Endothelial cell of umbilical vein (primary cell): ENCODE measurements around the gene DNTT. TPM values are rescaled to one million over a fixed set of nuclear protein-coding genes. Genes with fewer than 3 reads are reported as not detected.

ENCODE experiments used
- BruUV-seq: library from RNA; stranded (reverse); fragments of 400-500 nt; replicated peaks from 2 replicates; lab custom pipeline; 2021; lab: Mats Ljungman, UMichigan
- CTCF ChIA-PET: fragments of 300-600, 350-600 bp; sonication (Branson Sonifier 250); formaldehyde crosslinking; loops from one replicate; lab custom pipeline; 2021; ENCODE audit warnings: antibody characterized with exemption, inconsistent platforms; lab: Charles Lee
- POLR2A ChIA-PET: fragments of 300-600, 350-600 bp; sonication (Branson Sonifier 250); formaldehyde crosslinking; loops from one replicate; lab custom pipeline; 2021; ENCODE audit warnings: antibody characterized with exemption, inconsistent platforms; lab: Charles Lee
- DNase-seq: peaks from one replicate; pipeline ENCODE4 v3.0.0-alpha.2; 2011; ENCODE audit warnings: low read depth, low spot score
- FAIRE-seq: peaks from 2 replicates; lab custom pipeline; 2011; peaks lifted over from hg19 to GRCh38; lab: Jason Lieb, UNC
- H2AFZ ChIP-seq: 2 replicates; pipeline ENCODE4 v1.6.0; 2012; ENCODE audit warnings: low read depth, low read length, control low read depth, inconsistent platforms
- H3K27ac ChIP-seq: 2 replicates; pipeline ENCODE4 v1.5.1; 2011; ENCODE audit warnings: low read depth, mild to moderate bottlenecking, control low read depth, low read length, moderate library complexity; ENCODE audit not compliant: insufficient read depth
- H3K27me3 ChIP-seq, 2 experiments: 2 replicates each; pipeline versions ENCODE4 v1.6.0 to v1.6.1; 2011; ENCODE audit warnings: low read length in 2 of 2, mixed read lengths in 1 of 2; ENCODE audit not compliant: control insufficient read depth in 2 of 2, insufficient read depth in 2 of 2
- H3K36me3 ChIP-seq, 2 experiments: 2 replicates in 1 of 2; 3 replicates in 1 of 2; pipeline ENCODE4 v1.5.1; 2011; ENCODE audit warnings: low read length in 2 of 2, mild to moderate bottlenecking in 1 of 2, moderate library complexity in 1 of 2; ENCODE audit not compliant: control insufficient read depth in 2 of 2, insufficient read depth in 2 of 2; ENCODE audit errors: extremely low read depth in 1 of 2
- H3K4me1 ChIP-seq: 3 replicates; pipeline ENCODE4 v1.5.1; 2011; ENCODE audit warnings: mild to moderate bottlenecking, low read length; ENCODE audit not compliant: control insufficient read depth, insufficient read depth; ENCODE audit errors: extremely low read depth
- H3K4me2 ChIP-seq: 2 replicates; pipeline ENCODE4 v1.6.1; 2011; ENCODE audit warnings: low read length, control low read depth, mixed read lengths; ENCODE audit not compliant: insufficient read depth
- H3K4me3 ChIP-seq, 3 experiments: fragments of 200-600 bp in 1 of 3; sonication (generic), shearing (Covaris generic) in 1 of 3; replicated peaks in 1 of 3; 2 replicates each; pipeline ENCODE4 v1.5.1; 2011 to 2016; ENCODE audit warnings: control low read depth in 3 of 3, low read length in 3 of 3, mild to moderate bottlenecking in 2 of 3, inconsistent platforms in 1 of 3, low read depth in 1 of 3, moderate library complexity in 1 of 3; ENCODE audit not compliant: insufficient read depth in 1 of 3
- H3K79me2 ChIP-seq: 2 replicates; pipeline ENCODE4 v1.6.0; 2012; ENCODE audit warnings: low read length, inconsistent platforms; ENCODE audit not compliant: control insufficient read depth, insufficient read depth
- H3K9ac ChIP-seq: replicated peaks from 2 replicates; pipeline ENCODE3; 2011; ENCODE audit warnings: low read length, control low read depth; ENCODE audit not compliant: insufficient read depth; ENCODE audit errors: extremely low read depth
- H3K9me1 ChIP-seq: replicated peaks from 3 replicates; pipeline ENCODE4 v1.6.0; 2011; ENCODE audit warnings: mild to moderate bottlenecking, low read length; ENCODE audit not compliant: control insufficient read depth, insufficient read depth; ENCODE audit errors: extremely low read depth
- H3K9me3 ChIP-seq: replicated peaks from 2 replicates; pipeline ENCODE4 v1.5.1; 2012; ENCODE audit warnings: low read length, inconsistent platforms; ENCODE audit not compliant: control insufficient read depth, insufficient read depth
- H4K20me1 ChIP-seq: replicated peaks from 2 replicates; pipeline ENCODE3; 2011; ENCODE audit warnings: mild to moderate bottlenecking, low read length; ENCODE audit not compliant: control insufficient read depth, insufficient read depth; ENCODE audit errors: extremely low read depth
- EZH2 ChIP-seq: IDR thresholded peaks from 2 replicates; pipeline ENCODE4 v1.6.1; 2012; ENCODE audit warnings: borderline replicate concordance, low read depth, mild to moderate bottlenecking, moderate library complexity, low read length, inconsistent platforms; ENCODE audit not compliant: severe bottlenecking
- FOS ChIP-seq: IDR thresholded peaks from 2 replicates; pipeline ENCODE4 v1.6.1; 2011; ENCODE audit warnings: mild to moderate bottlenecking, low read length, moderate library complexity, borderline replicate concordance; ENCODE audit not compliant: insufficient read depth
- GATA2 ChIP-seq: IDR thresholded peaks from 2 replicates; pipeline ENCODE4 v1.7.0; 2011; ENCODE audit warnings: low read depth, mild to moderate bottlenecking, moderate library complexity, mixed read lengths, low read length; ENCODE audit not compliant: insufficient read length, insufficient read depth
- JUN ChIP-seq: IDR thresholded peaks from 2 replicates; pipeline ENCODE4 v1.6.1; 2011; ENCODE audit warnings: borderline replicate concordance, low read depth; ENCODE audit not compliant: insufficient read length, insufficient read depth
- MYC ChIP-seq: IDR thresholded peaks from one replicate; pipeline ENCODE4 v1.6.1; 2011; ENCODE audit warnings: mild to moderate bottlenecking, low read depth, low read length
- POLR2A ChIP-seq: IDR thresholded peaks from 2 replicates; pipeline ENCODE4 v1.6.1; 2012; ENCODE audit warnings: low read depth, mild to moderate bottlenecking, control low read depth, low read length
- POLR2AphosphoS5 ChIP-seq: IDR thresholded peaks from 2 replicates; pipeline ENCODE4 v1.6.1; 2012; ENCODE audit warnings: low read depth, mild to moderate bottlenecking, control low read depth, low read length, moderate library complexity; ENCODE audit not compliant: insufficient read depth
- dilution Hi-C: fragments of 300-500 bp; cut with MboI; formaldehyde crosslinking; loops from one replicate; pipeline ENCODE4 v1.15.0; 2019; ENCODE audit warnings: low sequenced_read_pairs; ENCODE audit not compliant: extremely low pct_ligation_motif_present
- intact Hi-C: fragments of 100-400 bp; cut with micrococcal nuclease; formaldehyde crosslinking; loops from one replicate; pipeline ENCODE4 v1.10.0; 2022
- polyA plus RNA-seq, 4 experiments: library from polyadenylated mRNA; depleted of rRNA in 3 of 4; stranded (reverse) in 3 of 4; unstranded in 1 of 4; fragments of >200 nt; gene quantifications; 2 replicates each; pipeline versions ENCODE4 v1.2.1 to v1.2.3, GENCODE V29; 2011 to 2012; ENCODE audit warnings: missing spikeins in 1 of 4
- total RNA-seq: library from RNA; stranded (reverse); gene quantifications from 2 replicates; pipeline ENCODE4 v1.2.3, GENCODE V29; 2021
- TF ChIP-seq, protein P1 (sequence below), 2 donors: IDR thresholded peaks; 1 replicate in 1 of 2; 2 replicates in 1 of 2; pipeline ENCODE4 v1.5.1; 2011; ENCODE audit warnings: low read length in 2 of 2, mild to moderate bottlenecking in 2 of 2, moderate library complexity in 2 of 2, control low read depth in 1 of 2, inconsistent platforms in 1 of 2, low read depth in 1 of 2; ENCODE audit not compliant: insufficient read depth in 1 of 2; ENCODE audit errors: extremely low read depth in 1 of 2
- TF ChIP-seq, protein P2 (sequence below): IDR thresholded peaks from 2 replicates; pipeline ENCODE4 v1.6.1; 2011; ENCODE audit not compliant: insufficient read depth, insufficient read length

Gene DNTT
- total and polyA plus RNA-seq, 2 donors (not counting 3 experiments of a cell fraction or from before 2014, with no cell fraction given) = not detected

DNA sequence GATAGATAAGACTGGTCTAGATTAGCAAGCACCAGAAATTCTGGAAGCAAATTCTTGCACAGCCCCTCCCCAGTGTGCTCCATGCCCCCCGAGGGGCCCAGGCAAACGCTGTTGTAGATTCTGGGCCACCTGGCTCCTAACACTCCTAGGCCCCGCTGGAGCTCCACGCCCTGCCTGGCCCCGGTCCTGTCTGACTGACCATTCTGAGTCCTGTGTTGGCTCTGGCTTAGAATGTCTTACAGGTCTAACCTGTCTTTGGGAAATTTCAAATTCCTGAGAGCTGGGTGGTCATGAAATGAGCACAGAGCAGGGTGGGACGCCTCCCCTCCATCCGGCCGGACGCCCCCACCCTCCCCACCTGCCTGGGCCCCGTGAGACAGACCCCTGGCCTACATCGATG is 67.1 kb downstream of the DNTT start:
- no peaks in the 10 kb centered on the region for H3K36me3 ChIP-seq
- DNase-seq (no peak), FAIRE-seq (no peak)
- POLR2A ChIA-PET = no interaction called here
- no TSS peak for BruUV-seq
- H4K20me1 ChIP-seq = no peaks in the 10 kb centered on the region
- dilution Hi-C loops (no loop called here), intact Hi-C loops (no loop called here)
- H3K9me1 ChIP-seq = no peaks in the 10 kb centered on the region
- H3K27ac ChIP-seq = no peak overlapping the region
- TF ChIP-seq POLR2A (no peak), FOS (no peak), EZH2 (no peak), JUN (no peak), POLR2AphosphoS5 (no peak), GATA2 (no peak), MYC (no peak)
- TF ChIP-seq, protein P1, sequence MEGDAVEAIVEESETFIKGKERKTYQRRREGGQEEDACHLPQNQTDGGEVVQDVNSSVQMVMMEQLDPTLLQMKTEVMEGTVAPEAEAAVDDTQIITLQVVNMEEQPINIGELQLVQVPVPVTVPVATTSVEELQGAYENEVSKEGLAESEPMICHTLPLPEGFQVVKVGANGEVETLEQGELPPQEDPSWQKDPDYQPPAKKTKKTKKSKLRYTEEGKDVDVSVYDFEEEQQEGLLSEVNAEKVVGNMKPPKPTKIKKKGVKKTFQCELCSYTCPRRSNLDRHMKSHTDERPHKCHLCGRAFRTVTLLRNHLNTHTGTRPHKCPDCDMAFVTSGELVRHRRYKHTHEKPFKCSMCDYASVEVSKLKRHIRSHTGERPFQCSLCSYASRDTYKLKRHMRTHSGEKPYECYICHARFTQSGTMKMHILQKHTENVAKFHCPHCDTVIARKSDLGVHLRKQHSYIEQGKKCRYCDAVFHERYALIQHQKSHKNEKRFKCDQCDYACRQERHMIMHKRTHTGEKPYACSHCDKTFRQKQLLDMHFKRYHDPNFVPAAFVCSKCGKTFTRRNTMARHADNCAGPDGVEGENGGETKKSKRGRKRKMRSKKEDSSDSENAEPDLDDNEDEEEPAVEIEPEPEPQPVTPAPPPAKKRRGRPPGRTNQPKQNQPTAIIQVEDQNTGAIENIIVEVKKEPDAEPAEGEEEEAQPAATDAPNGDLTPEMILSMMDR (IDR thresholded peaks at IDR 0.05; ENCODE audit: extremely low read depth in 1 of 2, insufficient read depth in 1 of 2, low read depth in 1 of 2, low read length in 2 of 2) = no peak
- TF ChIP-seq, protein P2, sequence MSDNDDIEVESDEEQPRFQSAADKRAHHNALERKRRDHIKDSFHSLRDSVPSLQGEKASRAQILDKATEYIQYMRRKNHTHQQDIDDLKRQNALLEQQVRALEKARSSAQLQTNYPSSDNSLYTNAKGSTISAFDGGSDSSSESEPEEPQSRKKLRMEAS = no peak
- H3K9ac ChIP-seq = no peak overlapping the region
- H2AFZ ChIP-seq = no peak overlapping the region
- H3K9me3 ChIP-seq = no peaks in the 10 kb centered on the region
- no peaks in the 10 kb centered on the region for H3K27me3 ChIP-seq
- H3K4me2 ChIP-seq = no peak overlapping the region
- peaks cover 5% of the 10 kb centered on the region for H3K4me1 ChIP-seq
- CTCF ChIA-PET = interaction anchor here (1.0 to 3.0 kb wide), 14 partner anchors 8 to 654 kb away, joined by 3 to 17 read pairs (median 8); partner anchors contain the start of genes OPALIN and TLL2
- H3K4me3 ChIP-seq = no peak overlapping the region
- H3K79me2 ChIP-seq = no peaks in the 10 kb centered on the region
